RCC 7860 (cell line): ENCODE data around the gene ABCC6.
"Not testable (repeated sequence)": the region's sequence is repeated elsewhere in the genome, so short reads cannot be mapped to it uniquely, and the experiment has no call there.

Experiments used
- DNase-seq: peaks from one replicate; pipeline ENCODE4 v3.0.0-alpha.2; 2015; ENCODE audit warnings: low spot score
- FAIRE-seq: peaks from 2 replicates; lab custom pipeline; 2012; peaks lifted over from hg19 to GRCh38; lab: Jason Lieb, UNC

Gene ABCC6

GRCh38 chr16:16120382-16121184, 102.7 kb downstream of the ABCC6 start:
- DNase-seq: no peak
- no peak for FAIRE-seq

DNA sequence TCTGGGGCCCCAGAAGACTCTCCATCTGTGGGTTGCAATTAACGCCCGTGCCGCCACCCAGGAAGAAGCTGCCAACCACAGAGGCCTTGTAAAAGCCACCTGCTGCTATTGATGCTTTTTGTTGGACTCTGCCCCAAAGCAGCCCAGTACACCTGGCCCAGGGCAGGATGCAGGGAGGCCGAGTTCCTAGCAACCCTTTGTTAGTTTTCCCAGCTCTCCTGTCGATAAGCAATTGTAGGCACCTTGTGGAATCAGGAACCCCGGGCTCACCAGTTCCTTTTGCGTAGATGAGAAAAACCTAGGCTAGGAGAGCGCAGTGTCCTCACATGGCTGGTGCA, 103.3 kb downstream of the ABCC6 start:
- DNase-seq: no peak
- no peak for FAIRE-seq

GRCh38 chr16:16118337-16118736, 105.0 kb downstream of the ABCC6 start:
- FAIRE-seq: no peak
- no peak for DNase-seq

DNA sequence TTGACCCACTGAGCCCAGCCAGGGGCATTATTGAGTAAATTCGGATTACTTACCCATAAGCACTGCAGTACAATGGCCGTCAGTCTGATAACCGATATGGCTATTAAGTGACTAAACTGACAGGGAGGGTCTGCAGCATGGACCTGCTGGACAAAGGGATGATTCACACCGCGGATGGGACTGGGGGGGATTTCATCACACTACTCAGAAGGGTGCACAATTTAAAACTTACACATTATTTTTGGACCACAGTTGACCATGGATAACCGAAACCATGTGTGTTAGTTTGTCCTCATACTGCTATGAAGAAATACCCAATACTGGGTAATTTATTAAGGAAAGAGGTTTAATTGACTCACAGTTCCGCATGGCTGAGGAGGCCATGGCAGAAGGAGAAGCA, 106.5 kb downstream of the ABCC6 start:
- DNase-seq (no peak), FAIRE-seq (no peak)

GRCh38 chr16:16113076-16113475, 110.2 kb downstream of the ABCC6 start:
- no peak for DNase-seq
- FAIRE-seq: no peak

DNA sequence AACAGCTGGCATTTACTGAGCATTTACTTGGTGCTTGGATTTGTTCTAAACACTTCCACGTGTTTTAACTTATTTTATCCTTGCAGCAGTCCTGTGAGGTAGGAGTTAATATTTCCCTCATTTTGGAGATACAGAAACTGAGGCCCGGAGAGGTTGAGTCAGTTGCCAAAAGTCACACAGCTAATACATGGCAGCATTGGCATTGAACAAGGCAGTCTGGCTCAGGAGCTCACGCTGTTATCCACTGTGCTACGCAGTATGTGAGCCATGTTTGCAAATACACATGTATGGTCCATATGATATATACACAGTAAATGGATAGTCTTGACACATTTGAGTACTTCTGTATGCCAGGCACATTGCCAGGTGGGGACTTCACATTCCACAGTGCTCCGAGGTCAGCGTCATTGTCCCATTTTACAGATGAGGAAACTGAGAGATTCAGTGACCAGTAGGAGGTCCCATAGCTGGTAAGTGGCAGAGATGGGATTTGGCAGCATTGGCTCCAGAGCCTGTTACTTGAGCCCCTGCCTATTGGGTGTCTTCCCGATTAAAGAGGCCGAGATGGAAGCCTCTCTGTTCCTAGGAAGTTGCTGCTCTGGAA, 110.7 kb downstream of the ABCC6 start:
- FAIRE-seq: no peak
- DNase-seq: no peak

- no peak for DNase-seq
- FAIRE-seq: no peak
These were observed 111.7 kb downstream of the ABCC6 start for GRCh38 chr16:16111639-16112038.

DNA sequence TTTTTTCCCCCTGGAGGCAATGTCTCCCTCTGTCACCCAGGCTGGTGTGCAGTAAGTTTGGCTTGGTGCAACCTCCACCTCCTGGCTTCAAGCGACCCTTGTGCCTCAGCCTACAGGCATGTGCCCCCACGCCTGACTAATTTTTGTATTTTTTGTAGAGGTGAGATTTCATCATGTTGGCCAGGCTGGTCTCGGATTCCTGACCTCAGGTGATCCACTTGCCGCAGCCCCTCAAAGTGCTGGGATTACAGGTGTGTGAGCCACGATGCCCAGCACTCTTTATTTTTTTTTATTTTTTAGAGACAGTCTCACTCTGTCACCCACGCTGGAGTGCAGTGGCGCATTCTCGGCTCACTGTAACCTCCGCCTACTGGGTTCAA, 113.2 kb downstream of the ABCC6 start:
- no peak for FAIRE-seq
- DNase-seq: no peak

GRCh38 chr16:16109453-16110110, 113.7 kb downstream of the ABCC6 start:
- FAIRE-seq (no peak), DNase-seq (no peak)

DNA sequence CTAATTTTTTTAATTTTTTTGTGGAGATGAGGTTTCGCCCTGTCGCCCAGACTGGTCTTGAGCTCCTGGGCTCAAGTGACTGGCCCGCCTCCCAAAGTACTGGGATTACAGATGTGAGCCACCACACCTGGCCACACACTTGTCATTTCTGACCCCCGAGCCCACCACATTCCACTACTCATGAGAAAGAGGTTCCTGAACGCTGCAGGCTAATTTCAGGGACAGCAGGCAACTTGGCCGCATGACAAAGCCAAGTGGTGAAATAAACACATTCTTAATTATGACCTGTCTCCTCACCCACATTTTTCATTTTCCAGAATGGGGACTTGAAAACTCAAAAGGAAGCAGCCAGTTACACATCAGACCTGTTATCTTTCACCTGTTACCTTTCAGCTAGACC, 114.5 kb downstream of the ABCC6 start:
- FAIRE-seq (no peak), DNase-seq (no peak)

DNA sequence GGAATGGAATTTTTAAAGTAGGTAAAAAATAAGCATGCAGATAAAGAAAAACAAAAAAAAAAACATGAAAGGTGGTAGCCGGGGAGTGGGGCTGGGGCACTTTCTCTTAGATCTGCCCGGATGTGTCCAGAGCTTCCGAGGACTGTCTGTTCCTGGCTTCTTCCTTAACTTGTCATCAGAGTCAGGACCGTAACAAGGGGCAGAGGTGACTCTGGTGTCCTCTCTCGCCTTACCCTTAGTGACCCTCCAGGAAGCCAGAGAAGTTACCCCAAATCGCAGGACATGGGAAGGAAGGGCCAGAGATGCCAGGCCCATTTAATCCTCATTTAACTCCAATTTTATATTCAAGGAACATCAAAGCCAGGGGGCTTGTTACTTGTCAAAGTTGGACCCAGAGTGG, 115.5 kb downstream of the ABCC6 start:
- FAIRE-seq (no peak), DNase-seq (no peak)

GRCh38 chr16:16106466-16106865, 116.8 kb downstream of the ABCC6 start:
- DNase-seq (no peak), FAIRE-seq (no peak)

- no peak for DNase-seq
- FAIRE-seq: no peak
These were observed 117.6 kb downstream of the ABCC6 start for GRCh38 chr16:16105646-16106045.

DNA sequence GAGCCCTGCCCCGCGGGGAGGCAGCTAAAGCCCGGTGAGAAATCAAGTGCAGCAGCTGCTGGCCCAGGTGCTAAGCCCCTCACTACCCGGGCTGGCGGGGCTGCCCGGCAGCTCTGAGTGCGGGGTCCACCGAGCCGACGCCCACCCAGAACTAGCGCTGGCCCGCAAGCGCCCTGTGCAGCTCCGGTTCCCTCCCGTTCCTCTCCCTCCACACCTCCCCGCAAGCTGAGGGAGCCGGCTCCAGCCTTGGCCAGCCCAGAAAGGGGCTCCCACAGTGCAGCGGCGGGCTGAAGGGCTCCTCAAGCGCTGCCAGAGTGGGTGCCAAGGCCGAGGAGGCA, 118.5 kb downstream of the ABCC6 start:
- not testable (repeated sequence) for DNase-seq

GRCh38 chr16:16104132-16104803, 119.0 kb downstream of the ABCC6 start:
- FAIRE-seq, DNase-seq: not testable (repeated sequence)

More for the DNA sequence above, 118.5 kb downstream of the ABCC6 start:
- not testable (repeated sequence) for FAIRE-seq

- DNase-seq (no peak), FAIRE-seq (no peak)
These were observed 120.6 kb downstream of the ABCC6 start for GRCh38 chr16:16102738-16103137.

GRCh38 chr16:16101585-16101984, 121.7 kb downstream of the ABCC6 start:
- FAIRE-seq (no peak), DNase-seq (no peak)

DNA sequence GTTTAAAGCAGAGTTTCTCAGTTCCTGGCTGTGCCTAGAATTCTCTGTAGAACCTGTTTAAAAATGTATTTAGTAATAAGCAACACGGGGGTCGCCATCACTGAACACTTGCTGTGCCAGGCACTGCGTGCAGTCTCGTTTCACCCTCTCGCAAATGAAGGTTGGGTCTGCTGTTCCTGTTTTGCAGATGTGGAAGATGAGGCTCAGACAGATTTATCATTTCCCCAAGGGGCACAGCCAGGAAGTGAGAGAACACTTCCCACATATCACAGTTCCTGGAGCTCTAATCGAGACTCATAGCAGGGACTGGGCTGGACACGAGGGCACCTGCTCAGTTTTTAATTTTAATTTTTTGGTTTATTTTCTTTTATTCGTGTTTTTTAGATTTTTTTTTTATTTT, 122.7 kb downstream of the ABCC6 start:
- DNase-seq: no peak
- no peak for FAIRE-seq

GRCh38 chr16:16099320-16099719, 124.0 kb downstream of the ABCC6 start:
- no peak for FAIRE-seq
- DNase-seq: no peak
